ENCODE measurements around the gene RAB11A.

DNA sequence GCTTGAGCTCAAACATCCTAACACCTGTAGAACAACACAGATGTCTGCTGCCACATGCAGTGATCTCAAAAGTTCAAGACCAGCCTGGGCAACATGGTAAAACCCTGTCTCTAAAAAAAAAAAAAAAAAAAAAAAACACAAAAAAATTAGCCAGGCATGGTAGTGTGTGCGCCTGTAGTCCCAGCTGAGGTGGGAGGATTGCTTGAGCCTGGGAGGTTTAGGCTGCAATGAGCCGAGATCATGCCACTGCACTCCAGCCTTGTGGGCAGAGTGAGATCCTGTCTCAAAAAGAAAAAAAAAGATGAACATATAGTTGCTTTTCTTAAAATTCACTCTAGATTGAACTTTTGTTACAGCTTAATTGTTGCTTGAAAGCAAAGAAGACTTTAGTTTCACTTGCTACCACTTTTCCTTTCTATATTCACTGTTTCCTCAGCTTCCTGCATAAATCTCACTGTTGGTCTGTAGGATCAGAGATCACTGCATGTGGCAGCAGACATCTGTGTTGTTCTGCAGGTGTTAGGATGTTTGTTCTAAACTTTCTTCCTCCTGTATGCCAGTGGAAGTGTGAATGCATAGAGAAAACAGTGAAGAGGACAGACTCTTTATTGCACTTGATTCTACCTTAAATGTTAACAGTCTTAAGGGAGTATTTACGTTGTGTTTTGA lies 12.6 kb downstream of the RAB11A start:
- TF ChIP-seq EZH2 (IDR thresholded peaks at IDR 0.05; ENCODE audit: borderline replicate concordance, low read depth, low read length, severe bottlenecking), result no peak
- TF ChIP-seq, protein P1, sequence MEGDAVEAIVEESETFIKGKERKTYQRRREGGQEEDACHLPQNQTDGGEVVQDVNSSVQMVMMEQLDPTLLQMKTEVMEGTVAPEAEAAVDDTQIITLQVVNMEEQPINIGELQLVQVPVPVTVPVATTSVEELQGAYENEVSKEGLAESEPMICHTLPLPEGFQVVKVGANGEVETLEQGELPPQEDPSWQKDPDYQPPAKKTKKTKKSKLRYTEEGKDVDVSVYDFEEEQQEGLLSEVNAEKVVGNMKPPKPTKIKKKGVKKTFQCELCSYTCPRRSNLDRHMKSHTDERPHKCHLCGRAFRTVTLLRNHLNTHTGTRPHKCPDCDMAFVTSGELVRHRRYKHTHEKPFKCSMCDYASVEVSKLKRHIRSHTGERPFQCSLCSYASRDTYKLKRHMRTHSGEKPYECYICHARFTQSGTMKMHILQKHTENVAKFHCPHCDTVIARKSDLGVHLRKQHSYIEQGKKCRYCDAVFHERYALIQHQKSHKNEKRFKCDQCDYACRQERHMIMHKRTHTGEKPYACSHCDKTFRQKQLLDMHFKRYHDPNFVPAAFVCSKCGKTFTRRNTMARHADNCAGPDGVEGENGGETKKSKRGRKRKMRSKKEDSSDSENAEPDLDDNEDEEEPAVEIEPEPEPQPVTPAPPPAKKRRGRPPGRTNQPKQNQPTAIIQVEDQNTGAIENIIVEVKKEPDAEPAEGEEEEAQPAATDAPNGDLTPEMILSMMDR (IDR thresholded peaks at IDR 0.05; ENCODE audit: borderline replicate concordance, extremely low read depth, low read length, poor library complexity, severe bottlenecking), result no peak

Data from DND-41 (cell line).